ENCODE results near the gene PTTG1IP.

Gene PTTG1IP

DNA sequence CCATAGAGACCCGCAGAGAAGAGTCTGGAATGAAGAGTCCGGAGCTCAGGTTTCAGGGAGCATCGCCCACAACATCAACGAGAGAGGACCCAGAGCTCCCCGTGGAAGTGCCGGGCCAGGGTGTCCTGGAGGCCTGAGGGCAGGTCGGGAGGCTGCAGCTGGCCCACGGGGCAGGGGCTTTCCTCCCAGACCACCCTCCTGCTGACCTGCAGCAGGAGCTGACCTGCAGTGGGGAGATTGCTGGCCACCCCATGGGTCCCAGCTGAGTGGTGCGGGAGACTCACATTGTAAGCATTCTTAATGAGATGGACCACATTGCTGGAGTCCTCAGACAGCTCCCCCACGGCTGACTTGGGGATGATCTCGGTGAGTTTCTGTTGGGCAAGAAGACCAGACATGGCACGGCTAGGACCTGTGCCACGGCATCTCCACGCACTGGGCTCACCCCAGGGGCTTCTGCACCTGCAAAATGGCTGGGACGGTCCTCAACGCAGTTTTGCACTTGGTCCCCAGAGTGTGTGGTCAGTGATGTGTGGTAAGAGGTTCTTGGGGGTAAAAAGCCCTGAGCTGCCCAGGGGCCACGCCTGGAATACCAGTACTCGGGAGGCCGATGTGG lies 21.3 kb upstream of the PTTG1IP start:
- DNase-seq: no peak

DNA sequence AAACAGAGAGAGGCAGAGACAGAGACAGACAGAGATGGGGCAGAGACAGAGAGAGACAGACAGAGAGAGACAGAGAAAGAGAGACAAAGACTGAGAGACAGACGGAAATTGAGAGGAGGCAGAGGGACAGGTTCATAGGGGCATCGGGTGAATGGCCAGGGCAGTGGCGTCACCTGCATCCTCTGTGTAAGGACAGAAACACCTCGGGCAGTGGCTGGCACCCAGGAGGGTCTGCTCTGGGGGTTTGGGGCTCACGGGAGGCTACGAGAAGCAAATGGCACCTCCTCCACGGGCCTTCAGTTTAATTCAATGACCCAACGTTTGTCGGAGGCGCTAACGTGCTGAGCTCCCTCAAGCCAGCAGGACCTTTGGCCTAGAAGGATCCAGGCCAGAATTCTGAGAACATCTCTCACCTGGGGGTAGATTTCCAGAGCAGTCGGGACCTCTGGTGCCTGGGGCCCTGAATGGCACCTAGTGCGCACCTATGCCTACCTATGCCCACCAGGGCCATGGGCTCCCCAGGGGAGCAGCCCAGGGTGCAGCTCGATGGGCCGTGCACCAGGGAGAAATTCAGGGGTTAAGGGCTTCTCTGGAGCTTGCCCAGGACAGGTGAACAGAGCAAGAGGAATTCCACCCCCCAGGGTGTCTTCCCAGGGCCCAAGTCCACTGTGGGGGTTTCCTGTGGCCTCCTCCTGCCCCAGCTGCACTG lies 20.6 kb upstream of the PTTG1IP start:
- no peak for DNase-seq

DNA sequence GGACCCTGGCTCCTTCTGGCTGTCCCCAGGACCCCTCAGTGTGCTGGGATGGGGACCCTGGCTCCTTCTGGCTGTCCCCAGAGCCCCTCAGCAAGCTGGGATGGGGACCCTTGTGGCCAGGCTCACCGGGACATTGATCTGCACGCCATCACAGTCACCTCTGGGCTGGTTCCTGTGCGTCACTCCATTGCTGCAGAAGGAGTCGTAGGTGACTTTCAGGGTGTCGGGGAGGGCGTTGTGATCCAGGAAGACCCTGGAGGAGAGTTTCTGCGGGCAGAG lies 19.7 kb upstream of the PTTG1IP start:
- DNase-seq: no peak

DNA sequence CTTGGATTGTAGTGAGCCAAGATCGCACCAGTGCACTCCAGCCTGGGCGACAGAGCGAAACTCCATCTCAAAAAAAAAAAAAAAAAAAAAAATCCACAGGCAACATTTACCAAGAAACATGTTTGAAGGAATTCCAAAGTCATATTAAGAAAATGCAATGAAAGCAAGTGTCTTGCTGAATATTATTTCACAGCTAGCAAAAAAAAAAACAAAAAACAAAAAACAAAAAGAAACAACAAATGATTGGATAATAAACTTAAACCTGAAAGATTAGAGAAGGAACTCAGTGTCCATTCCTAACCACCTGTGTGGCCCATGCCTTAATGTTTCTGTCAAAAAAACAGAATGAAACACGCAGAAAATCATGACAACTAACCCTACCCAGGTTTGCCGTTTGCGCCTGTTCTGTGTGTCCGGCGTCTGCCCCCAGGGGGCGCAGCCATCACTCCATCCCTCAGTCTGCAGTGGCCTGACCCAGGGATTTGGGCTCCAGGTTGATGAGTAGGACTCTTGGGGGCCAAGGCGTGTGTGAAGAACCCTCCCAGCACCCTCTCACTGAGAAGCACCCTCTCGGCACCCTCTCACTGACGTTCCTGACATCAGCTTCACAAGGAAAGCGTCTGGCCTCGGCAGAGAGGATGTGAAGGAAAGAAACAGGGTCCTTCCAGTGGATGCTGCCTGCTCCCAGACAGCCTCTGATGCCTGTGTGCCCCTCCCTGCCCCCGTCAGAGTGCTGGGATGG lies 19.2 kb upstream of the PTTG1IP start:
- no peak for DNase-seq

DNA sequence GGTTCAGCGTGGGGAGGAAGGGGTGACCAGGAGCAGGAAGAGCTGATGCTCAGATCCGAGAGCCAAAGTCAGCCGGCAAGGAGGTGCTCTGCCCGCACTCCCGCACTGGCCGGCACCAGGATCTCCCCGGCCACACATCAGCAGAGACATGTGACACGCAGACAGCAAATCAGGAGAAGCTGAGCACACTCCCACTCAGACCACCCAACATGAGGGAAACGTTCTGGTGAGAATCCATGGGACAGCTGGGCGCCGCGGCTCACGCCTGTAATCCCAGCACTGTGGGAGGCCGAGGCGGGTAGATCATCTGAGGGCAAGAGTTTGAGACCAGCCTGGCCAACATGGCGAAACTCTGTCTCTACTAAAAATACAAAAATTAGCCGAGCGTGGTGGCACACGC lies 18.6 kb upstream of the PTTG1IP start:
- DNase-seq: no peak

DNA sequence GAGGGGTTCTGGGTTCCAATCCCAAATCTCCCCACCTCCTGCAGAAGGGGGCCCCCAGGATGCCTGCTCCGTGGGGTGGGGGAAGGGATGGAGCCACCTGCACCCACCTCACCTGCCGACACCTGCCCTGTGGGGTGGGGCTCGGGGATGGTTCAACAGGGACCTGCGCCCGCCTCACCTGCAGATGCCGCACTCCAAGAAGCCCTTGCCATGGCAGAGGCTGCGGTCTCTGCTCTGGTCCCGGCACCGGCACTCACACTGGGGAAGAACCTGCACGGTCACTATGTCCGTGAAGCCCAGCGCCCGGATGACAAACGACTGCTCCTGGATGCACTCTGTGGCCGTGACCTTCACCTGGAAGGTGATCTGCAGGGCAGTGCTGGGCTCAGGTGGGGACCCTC lies 18.1 kb upstream of the PTTG1IP start:
- DNase-seq: no peak

DNA sequence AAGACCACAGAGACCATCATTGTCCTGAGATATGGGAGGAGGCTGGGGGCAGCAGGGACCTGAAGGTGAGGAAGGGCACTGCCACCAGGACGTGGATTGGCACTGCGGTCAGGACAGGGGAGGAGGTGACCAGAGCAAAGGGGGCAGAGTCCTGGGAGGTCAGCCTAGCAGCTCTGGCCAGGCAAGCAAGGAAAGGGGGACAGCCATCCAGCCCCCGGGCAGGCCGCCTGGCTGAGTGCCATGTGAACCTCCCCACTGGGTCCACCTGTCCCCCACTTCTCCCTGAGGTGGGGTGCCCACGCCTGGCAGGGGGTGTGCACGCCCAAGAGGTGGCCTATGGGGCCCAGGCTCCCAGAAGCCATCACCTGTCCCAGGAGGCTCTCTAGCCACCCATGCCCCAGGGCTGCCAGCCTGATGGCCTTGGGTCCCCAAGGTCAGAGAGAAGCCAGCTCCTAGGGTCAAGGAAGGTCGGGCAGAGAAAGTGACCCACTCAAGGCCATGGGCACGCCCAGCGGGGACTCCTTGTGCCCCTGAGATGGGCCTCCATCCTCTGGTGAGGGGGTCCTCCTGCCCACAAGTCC lies 17.6 kb upstream of the PTTG1IP start:
- DNase-seq: no peak

DNA sequence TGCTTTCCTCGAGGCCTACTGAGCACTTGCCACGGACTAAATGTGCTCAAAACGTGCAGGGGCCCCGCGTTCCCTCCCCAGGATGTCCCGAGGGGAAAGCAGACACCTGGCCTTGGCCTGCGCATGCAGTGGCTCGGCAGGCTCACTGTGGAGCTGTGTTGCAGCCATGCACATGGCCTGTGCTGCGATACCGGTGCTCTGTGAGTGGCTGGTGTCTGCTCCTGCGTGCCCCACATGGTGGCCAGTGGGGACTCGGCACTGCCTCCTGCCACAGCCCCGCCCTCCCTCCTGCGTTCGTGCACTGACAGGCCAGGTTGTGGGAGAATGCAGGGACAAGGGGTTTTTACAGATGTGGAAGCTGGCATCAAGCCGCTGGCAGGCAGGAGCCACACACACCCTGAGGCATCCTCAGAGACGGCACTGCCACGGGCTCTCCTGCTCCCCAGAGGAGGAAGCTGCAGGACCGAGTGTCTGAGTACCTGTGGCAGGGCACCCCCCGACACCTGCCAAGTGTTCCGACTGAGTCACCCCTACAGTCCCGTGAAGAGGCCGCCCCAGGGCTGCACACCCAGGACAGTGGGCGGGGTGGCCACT lies 16.9 kb upstream of the PTTG1IP start:
- no peak for DNase-seq

DNA sequence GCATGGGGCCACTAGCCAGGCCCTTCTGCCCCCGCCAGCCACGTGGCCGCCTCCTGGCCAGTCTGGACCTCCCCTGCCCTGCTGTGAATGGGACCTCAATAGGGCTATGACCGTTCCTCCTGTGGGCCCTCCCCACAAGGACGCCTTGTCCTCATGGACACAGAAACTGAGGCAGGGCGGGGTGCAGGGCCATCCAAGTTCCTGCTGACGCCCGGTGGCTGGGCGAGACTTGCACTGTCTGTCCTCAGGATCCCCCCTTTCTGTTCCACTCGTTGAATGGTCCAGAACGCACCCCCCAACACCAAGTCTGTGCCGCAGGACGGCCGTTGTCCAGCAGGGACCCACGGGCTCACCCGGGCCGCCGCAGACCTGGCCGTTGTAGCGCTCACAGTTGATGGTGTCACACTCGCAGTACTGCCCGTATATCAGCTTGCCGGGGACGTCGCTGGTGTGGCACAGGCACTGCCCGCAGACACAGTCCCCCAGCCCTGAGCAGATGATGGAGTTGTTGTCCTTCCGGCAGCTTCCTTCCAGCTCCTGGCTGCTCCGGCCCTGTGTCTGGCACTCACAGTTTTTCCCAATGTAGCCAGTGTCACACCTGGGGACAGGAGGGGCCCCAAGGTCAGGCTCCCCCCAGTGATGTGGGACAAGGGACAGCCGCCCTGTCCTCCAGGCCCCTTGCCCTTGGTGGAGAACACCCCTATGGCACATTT lies 16.3 kb upstream of the PTTG1IP start:
- DNase-seq: no peak

DNA sequence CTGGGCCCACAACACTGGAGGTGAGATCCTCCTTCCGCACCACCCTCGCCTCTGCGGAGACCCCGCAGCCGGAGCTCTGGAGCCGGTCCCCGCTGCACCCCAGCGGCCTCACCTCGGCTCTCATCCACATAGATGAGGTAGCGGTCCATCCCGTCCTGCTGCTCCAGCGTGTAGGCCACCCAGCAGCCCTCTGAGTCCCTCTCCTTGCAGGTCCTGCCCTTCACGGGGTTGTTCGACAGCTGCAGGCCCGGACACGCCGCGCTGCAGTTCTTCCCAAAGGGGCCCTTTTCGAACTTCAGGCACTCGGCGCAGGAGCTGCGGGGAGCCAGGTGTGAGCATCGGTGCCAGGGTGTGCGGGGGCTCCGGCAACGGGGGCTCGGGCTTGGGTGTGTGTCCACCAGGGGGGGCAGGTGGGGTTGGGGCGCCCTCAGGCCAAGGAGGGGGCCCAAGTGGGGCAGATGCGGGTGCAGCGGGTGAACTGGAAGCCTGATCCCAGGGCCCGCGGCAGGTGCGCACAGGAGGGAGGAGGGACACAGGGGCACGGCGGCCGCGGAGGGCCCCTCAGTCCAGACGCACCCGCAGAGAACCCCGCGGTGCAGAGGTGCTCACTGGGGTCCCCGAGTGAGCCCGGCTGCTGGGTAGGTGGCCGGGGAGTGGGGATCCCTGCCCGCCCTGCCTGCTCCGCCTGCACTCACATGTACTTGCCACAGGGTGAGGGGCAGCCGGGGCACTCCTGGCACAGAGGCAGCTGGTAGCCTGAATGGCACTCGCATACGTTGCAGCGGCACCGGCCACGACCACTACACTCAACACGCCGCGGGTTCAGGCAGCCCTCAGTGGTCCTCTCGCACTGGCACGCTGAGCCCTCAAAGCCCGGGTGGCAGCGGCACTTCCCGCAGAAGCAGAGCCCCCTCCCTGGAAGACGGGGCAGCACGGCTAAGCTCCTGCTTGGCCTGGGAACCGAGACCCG lies 15.4 kb upstream of the PTTG1IP start:
- no peak for DNase-seq

DNA sequence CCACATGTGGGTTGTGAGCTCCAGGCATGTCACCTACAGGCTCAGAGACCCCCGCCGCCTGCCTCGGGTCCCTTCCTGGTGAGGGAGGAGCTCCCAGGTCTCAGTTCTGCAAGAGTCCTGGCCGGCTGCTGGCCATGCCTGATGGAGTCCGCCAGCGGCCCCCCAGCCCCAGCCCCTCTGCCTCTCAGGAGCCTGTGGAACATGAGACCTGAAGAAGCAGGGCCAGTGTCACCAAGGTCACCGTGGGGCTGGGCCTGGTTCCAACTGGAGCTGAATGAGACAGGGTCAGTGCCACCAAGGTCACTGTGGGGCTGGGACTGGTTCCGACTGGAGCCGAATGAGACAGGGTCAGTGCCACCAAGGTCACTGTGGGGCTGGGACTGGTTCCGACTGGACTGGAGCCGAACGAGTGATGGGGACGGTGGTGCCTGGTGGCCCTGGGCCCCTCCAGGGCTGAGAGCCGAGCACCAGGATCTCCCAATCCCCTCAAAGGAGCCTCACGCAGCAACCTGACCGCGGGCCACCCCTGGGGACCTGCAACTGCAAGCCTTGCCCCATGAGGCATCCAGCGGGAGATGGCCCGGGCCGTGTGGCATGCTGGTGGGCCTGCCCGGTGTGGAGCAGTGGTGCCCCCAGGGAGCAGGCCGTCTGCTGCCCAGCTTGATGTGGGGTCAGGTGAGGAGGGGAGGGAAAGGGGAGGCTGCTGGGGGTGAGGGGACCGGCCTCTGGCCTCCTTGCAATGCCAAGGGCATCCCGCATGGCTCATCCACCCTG lies 14.5 kb upstream of the PTTG1IP start:
- no peak for DNase-seq

DNA sequence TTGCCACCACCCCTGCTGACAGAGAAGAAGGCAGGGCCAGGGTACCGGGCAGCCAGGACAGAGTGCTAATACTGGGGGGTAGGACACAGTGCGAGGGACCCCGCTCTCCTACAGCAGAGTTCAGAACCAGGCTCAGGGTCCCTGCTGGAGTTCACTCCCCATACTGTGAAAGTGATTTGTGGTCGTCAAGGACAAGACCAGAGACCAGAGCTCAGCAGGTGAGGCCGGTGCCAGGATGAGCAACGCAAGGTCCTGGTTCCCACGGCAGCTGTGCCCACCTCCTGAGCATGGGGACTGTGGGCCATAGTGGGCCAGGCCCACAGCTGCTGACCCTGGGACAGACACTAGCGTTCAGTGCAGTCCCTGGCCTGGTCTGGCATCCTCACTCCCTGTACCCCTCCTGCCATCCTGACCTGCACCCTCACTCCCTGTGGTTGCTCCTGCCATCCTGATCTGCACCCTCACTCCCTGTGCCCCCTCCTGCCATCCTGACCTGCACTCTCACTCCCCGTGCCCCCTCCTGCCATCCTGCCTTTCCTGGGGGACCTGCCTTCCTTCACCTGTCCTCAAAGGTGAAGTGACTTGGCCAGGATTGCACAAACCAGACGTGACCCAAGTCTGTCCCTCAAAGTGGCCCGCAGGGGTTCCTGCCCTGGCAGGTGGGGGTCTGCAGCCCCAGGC lies 13.8 kb upstream of the PTTG1IP start:
- no peak for DNase-seq

DNA sequence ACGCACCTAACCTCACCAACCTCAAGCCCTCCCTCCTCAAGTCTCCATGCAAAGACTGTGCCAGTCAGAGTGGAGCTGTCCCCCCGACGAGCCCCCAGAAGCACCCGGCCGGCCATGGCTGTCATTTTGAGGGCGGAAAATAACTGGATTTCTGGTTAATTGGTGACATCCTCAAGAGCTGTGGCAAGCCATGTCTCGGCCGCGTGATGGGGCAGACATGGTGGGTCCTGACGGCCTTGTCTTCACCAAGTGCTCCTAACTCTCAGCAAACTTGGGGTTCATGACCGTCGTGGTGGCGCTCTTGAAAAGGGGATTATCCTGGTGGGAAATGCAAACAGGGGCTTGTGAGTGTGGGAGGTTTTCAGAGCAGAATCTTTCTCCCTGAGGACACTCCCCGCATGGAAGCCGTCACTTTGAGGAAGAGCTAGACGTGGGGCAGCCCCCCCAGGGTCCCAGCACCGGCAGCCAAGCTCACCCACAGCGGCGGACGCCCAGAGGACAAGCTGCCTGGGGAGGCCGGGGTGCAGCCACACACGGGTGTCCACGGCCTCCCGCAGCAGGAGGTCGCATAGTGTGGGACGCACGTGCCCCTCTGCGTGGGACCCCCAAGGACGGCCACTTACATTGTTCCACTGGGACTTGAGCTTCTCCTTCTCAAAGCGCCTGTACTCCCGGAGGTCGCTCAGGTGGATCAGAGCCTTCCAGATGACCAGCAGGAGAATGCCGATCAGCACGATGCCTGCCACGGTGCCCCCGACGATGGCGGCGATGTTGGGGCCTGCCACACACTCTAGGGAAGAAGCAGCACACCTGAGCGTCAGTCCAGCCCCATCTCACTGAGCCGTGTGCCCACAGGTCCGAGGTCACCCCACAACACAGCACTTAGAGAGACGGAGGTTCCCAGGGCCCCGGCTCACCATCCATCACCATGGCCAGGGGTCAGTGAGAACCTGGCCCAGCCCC lies 12.9 kb upstream of the PTTG1IP start:
- DNase-seq: no peak

DNA sequence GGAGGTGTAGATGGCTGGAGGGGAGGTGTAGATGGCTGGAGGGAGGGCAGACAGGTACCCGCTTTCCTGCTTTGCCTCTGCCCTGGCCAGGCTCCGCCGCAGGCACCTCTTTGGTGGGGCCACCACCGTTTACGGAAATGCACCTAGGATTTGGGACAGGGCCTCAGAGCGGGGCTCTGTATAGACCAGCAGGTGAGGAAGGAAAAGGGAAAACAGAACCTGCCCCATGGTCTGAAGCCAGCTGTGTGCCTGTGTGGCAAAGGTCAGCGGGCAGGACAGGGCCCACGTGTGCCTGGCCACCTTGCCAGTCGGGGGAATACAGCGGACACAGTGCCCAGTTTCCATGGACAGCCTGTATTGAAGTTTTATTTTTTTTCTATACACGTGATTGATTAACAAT lies 12.1 kb upstream of the PTTG1IP start:
- DNase-seq: no peak

DNA sequence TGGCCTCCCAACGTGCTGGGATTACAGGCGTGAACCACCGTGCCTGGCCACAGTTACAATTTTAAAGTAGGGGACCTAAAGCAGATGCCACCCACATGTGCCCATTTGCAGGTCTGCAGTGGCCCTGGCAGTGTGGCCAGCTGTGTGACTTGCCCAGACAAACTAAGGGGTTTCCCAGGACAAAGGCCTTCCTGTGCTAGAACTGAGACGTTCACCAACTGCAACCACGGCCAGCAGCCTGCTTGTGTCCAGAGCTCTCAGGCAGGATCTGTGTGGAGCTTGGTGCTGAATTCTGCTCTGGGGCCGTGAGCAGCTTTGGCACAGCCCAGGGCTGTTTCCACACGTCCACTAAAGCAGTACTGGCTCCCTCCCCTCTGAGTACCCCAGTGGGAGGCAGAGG lies 10.6 kb upstream of the PTTG1IP start:
- no peak for DNase-seq

DNA sequence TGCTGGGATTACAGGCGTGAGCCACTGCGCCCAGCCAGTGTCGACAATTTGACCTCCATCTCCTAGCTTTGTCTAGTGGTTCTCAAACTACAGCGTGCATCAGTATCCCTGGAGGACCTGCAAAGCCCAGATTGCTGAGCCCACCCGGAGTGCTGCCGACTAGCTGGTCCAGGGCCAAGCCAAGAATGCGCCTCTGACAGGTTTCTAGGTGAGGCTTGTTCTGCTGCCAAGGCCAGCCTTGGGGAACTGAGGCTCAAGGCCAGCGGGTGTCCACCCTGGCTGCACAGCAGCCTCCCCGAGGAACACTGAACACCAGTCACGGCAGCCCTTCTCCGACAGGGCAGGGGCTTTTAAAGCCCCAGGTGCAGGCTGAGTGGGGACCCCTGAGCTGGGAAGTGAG lies 9.8 kb upstream of the PTTG1IP start:
- DNase-seq: no peak

DNA sequence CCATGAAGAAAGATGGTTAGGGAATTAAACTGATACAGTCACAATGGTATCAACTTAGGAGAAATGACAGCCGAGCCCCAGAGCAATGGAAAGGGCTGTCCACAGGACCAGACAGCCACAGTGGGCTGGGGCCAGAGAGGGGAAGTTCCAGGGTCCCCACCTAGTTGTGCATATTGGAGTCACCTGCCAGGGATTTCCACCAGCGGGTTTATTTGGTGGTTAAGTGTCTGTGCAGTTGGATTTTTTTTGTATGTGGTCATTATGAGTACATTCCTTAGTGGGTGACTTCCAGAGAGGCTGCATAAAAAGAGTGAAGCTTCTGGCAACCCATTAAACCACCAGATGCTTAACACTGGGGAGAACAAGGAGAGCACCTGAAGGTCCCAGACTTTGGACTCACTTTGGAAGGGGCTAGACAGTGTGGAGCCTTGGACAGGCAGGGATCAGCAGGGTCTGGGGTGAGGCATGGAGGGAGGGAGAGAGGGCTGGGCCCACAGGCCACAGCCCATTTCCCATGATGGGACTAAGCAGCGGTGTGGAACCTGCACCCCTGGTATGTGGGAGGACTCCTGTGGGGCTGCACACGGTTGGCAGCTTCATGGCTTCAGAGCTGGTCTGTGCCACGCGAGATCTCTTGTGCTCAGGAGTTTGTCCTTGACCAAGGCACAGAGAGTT lies 7.8 kb upstream of the PTTG1IP start:
- DNase-seq: peak; percentile 78

DNA sequence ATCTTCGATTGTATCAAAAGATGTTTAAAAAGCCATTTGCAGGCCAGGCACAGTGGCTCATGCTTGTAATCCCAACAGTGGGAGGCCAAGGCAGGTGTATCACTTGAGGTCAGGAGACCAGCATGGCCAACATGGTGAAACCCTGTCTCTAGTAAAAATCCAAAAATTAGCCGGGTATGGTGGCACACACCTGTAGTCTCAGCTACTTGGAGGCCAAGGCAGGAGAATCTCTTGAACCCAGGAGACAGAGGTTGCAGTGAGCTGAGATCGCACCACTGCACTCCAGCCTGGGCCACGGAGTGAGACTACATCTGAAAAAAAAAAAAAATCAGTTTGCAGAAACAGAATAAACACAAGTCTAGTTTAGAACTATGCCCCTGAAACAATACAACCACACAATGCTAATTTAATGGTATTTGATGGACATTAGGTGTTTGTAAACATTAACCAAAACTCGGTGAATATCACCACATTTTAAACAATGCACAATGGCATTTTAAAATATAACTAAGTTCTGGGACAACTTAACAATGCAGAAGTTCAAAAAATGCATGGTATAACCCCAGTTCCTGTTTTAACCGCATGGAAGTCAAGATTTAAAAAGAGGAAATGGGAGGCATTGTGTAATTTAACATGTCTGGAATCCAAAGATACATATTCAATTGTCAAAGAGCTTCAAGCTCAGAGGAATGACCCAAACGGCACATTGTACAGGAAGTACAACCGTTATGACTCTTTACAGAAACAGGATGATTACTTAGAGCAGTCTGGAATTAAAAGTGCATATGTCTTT lies 7.1 kb upstream of the PTTG1IP start:
- peak; percentile 68 for DNase-seq
